Endothelial cell of umbilical vein (primary cell): Measurements from ENCODE around the gene TEX9.

ENCODE experiments used
- CTCF ChIP-seq, 2 donors: IDR thresholded peaks; 1 replicate in 1 of 2; 2 replicates in 1 of 2; pipeline ENCODE4 v1.5.1; 2011; ENCODE audit warnings: low read length in 2 of 2, mild to moderate bottlenecking in 2 of 2, moderate library complexity in 2 of 2, control low read depth in 1 of 2, inconsistent platforms in 1 of 2, low read depth in 1 of 2; ENCODE audit not compliant: insufficient read depth in 1 of 2; ENCODE audit errors: extremely low read depth in 1 of 2
- EZH2 ChIP-seq: IDR thresholded peaks from 2 replicates; pipeline ENCODE4 v1.6.1; 2012; ENCODE audit warnings: borderline replicate concordance, low read depth, mild to moderate bottlenecking, moderate library complexity, low read length, inconsistent platforms; ENCODE audit not compliant: severe bottlenecking
- FOS ChIP-seq: IDR thresholded peaks from 2 replicates; pipeline ENCODE4 v1.6.1; 2011; ENCODE audit warnings: mild to moderate bottlenecking, low read length, moderate library complexity, borderline replicate concordance; ENCODE audit not compliant: insufficient read depth
- MAX ChIP-seq: IDR thresholded peaks from 2 replicates; pipeline ENCODE4 v1.6.1; 2011; ENCODE audit not compliant: insufficient read depth, insufficient read length
- POLR2A ChIP-seq: IDR thresholded peaks from 2 replicates; pipeline ENCODE4 v1.6.1; 2012; ENCODE audit warnings: low read depth, mild to moderate bottlenecking, control low read depth, low read length
- POLR2AphosphoS5 ChIP-seq: IDR thresholded peaks from 2 replicates; pipeline ENCODE4 v1.6.1; 2012; ENCODE audit warnings: low read depth, mild to moderate bottlenecking, control low read depth, low read length, moderate library complexity; ENCODE audit not compliant: insufficient read depth

- TF ChIP-seq CTCF (IDR thresholded peaks at IDR 0.05; ENCODE audit: extremely low read depth in 1 of 2, insufficient read depth in 1 of 2, low read depth in 1 of 2, low read length in 2 of 2): no peak
- TF ChIP-seq POLR2A: no peak
- no peak for TF ChIP-seq POLR2AphosphoS5
- no peak for TF ChIP-seq MAX
- no peak for TF ChIP-seq EZH2
- no peak for TF ChIP-seq FOS
Measured at GRCh38 chr15:56327721-56328502, 37.3 kb upstream of the TEX9 start.
